GM23248 (cell line): ENCODE results near the gene EN1. TPM values are rescaled to one million over a fixed set of nuclear protein-coding genes. Genes with fewer than 3 reads are reported as not detected.

Source experiments
- DNase-seq: peaks from one replicate; pipeline ENCODE4 v3.0.0-alpha.2; 2015
- H2AFZ ChIP-seq: fragments of 200-600 bp; sonication (generic); 2 replicates; pipeline ENCODE4 v1.6.1; 2016; ENCODE audit warnings: antibody characterized with exemption
- H3F3A ChIP-seq: fragments of 200-600 bp; sonication (generic); 2 replicates; pipeline ENCODE4 v1.6.1; 2016; ENCODE audit warnings: mild to moderate bottlenecking, antibody characterized with exemption, mixed run types; ENCODE audit not compliant: insufficient read depth
- H3K27ac ChIP-seq: fragments of 200-600 bp; sonication (generic); 2 replicates; pipeline ENCODE4 v1.5.1; 2016; ENCODE audit warnings: mild to moderate bottlenecking
- H3K27me3 ChIP-seq: fragments of 200-600 bp; sonication (generic); replicated peaks from 2 replicates; pipeline ENCODE4 v1.6.1; 2016; ENCODE audit warnings: mild to moderate bottlenecking; ENCODE audit not compliant: insufficient read depth
- H3K36me3 ChIP-seq: fragments of 200-600 bp; sonication (generic); 2 replicates; pipeline ENCODE4 v1.6.1; 2016; ENCODE audit warnings: low read depth, mild to moderate bottlenecking
- H3K4me1 ChIP-seq: fragments of 200-600 bp; sonication (generic); 2 replicates; pipeline ENCODE4 v1.6.1; 2016; ENCODE audit warnings: mild to moderate bottlenecking; ENCODE audit not compliant: insufficient read depth
- H3K4me2 ChIP-seq: fragments of 200-600 bp; sonication (generic); one replicate; pipeline ENCODE4 v1.6.1; 2016; ENCODE audit warnings: mild to moderate bottlenecking; ENCODE audit not compliant: unreplicated experiment
- H3K4me3 ChIP-seq: fragments of 200-600 bp; sonication (generic); 2 replicates; pipeline ENCODE4 v1.5.1; 2016; ENCODE audit warnings: mild to moderate bottlenecking
- H3K79me2 ChIP-seq: fragments of 200-600 bp; sonication (generic); 2 replicates; pipeline ENCODE4 v1.6.1; 2016; ENCODE audit warnings: mild to moderate bottlenecking; ENCODE audit not compliant: insufficient read depth
- H3K9ac ChIP-seq: fragments of 200-600 bp; sonication (generic); 2 replicates; pipeline ENCODE4 v1.6.1; 2016; ENCODE audit warnings: mild to moderate bottlenecking
- H3K9me2 ChIP-seq: fragments of 200-600 bp; sonication (generic); 2 replicates; pipeline ENCODE4 v1.6.1; 2016; ENCODE audit warnings: mixed run types, mild to moderate bottlenecking, moderate library complexity; ENCODE audit not compliant: insufficient read depth
- H3K9me3 ChIP-seq: fragments of 200-600 bp; sonication (generic); one replicate; pipeline ENCODE4 v1.6.1; 2017; ENCODE audit warnings: low read depth
- H4K20me1 ChIP-seq: fragments of 200-600 bp; sonication (generic); 2 replicates; pipeline ENCODE4 v1.6.0; 2016; ENCODE audit not compliant: insufficient read depth
- EZH2 ChIP-seq: fragments of 200-600 bp; sonication (generic); IDR thresholded peaks from 2 replicates; pipeline ENCODE4 v1.6.1; 2018; ENCODE audit warnings: antibody characterized with exemption, mild to moderate bottlenecking; ENCODE audit not compliant: insufficient read depth, poor library complexity, severe bottlenecking
- EZH2phosphoT487 ChIP-seq: fragments of 200-600 bp; sonication (generic); IDR thresholded peaks from 2 replicates; pipeline ENCODE4 v1.6.1; 2018; ENCODE audit warnings: antibody characterized with exemption, moderate library complexity, mild to moderate bottlenecking, low read depth; ENCODE audit not compliant: insufficient read depth
- WGBS, 2 experiments: methylation state at CpG; one replicate each; pipeline ENCODE4 v1.1.6; 2015 to 2017; ENCODE audit warnings: low lambda C conversion rate in 2 of 2, low coverage in 1 of 2; ENCODE audit errors: missing lambda C conversion rate in 2 of 2; 5-methylcytosine and 5-hydroxymethylcytosine counted together
- in situ Hi-C: fragments of 300-500 bp; cut with MboI; formaldehyde crosslinking; loops from 2 replicates; pipeline ENCODE4 v1.15.0; 2020
- polyA plus RNA-seq: library from polyadenylated mRNA; unstranded; fragments of >200 nt; fragmentation: Nextera tagmentation; extraction: Ambion mirVana; gene quantifications from 2 replicates; pipeline ENCODE4 v1.2.1, GENCODE V29; 2016
- total RNA-seq: library from RNA; depleted of rRNA; stranded (reverse); fragments of >200 nt; shearing (Covaris generic); gene quantifications from 2 replicates; pipeline ENCODE4 v1.2.3, GENCODE V29; 2014

Gene EN1
- total and polyA plus RNA-seq, 2 experiments from 2014 or later = 4.1 to 9.1 TPM

DNA sequence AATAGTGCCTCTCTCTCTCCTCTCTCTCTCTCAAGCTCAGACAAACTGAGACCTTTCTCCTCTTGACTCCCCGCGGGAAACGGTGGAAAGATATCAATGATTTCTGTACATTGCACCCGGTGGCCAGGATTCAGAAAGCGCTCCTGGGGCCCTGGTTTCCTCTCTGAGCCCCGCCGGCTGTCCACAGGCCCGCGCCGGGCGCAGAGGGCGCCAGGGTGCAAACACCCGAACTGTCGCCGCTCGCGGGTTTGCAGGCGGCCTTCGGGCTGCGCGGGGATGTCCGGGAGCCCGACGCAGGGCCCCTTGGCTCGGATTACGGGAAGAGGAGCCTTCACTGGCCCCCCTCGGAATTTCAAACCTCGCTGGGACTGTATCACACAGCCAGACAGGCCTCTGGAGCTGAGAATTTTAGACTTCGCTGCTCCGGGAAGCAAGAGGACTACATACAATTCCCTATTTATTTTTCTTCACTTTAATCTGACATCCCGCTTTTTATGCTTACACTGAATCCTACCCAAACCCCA is 5.2 kb upstream of the EN1 start:
- DNase-seq = no peak
- H3K36me3 ChIP-seq = no peaks in the 10 kb centered on the region
- H3K4me2 ChIP-seq = no peak overlapping the region
- peaks cover 16% of the 10 kb centered on the region for H3K27me3 ChIP-seq
- no peak overlapping the region for H3K27ac ChIP-seq
- H3K9me3 ChIP-seq = no peaks in the 10 kb centered on the region
- H3K9ac ChIP-seq = no peak overlapping the region
- 90 to 91% methylated on average over 28 to 31 of the region's 31 CpGs for WGBS, 2 experiments
- no peaks in the 10 kb centered on the region for H3K9me2 ChIP-seq
- in situ Hi-C loops = loop anchor here (25.0 kb wide), 1 partner anchor 290 kb away; no protein-coding TSS in a partner anchor
- no peaks in the 10 kb centered on the region for H3F3A ChIP-seq
- H3K79me2 ChIP-seq = no peaks in the 10 kb centered on the region
- H2AFZ ChIP-seq = no peak overlapping the region
- no peak for TF ChIP-seq EZH2
- 0 out of 2 replicates have a peak, but pooled peaks cover 4% of the 10 kb centered on the region for H3K4me1 ChIP-seq
- H4K20me1 ChIP-seq = no peaks in the 10 kb centered on the region
- H3K4me3 ChIP-seq = no peak overlapping the region

DNA sequence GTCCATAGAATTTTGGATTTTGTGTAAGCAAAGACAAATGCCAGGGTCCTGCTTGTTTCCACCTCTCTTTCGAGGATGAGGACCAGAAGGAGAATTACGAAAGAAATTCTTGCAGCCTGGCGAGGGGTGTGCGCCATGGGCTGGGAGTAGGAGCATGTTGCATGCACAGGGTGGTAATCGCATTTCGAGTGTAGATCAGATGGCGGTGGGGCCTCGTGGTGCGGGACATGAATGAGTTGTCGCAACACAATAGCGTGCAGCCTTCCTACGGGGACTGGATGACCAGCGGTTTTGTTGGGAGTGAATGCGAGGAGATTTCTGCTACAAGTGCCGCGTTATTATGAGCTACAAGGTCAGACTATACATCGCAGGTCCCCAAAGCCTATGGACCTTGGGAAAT is 4.2 kb upstream of the EN1 start:
- TF ChIP-seq EZH2 = no peak
- no peak for TF ChIP-seq EZH2phosphoT487
- no peak for DNase-seq
- Histone ChIP-seq H3K27me3 (peaks cover 6% of the 10 kb centered on the region), H2AFZ (no peak overlapping the region), H3K9ac (no peak overlapping the region), H4K20me1 (no peaks in the 10 kb centered on the region), H3K27ac (no peak overlapping the region), H3K4me2 (no peak overlapping the region), H3K36me3 (no peaks in the 10 kb centered on the region), H3K9me2 (no peaks in the 10 kb centered on the region), H3K79me2 (no peaks in the 10 kb centered on the region), H3K4me3 (no peak overlapping the region), H3F3A (peaks cover 4% of the 10 kb centered on the region), H3K9me3 (no peaks in the 10 kb centered on the region), H3K4me1 (0 out of 2 replicates have a peak, but pooled peaks cover 4% of the 10 kb centered on the region)
- 95 to 96% methylated on average over 17 of the region's 17 CpGs for WGBS, 2 experiments
- in situ Hi-C loops = loop anchor here (25.0 kb wide), 1 partner anchor 289 kb away; no protein-coding TSS in a partner anchor

DNA sequence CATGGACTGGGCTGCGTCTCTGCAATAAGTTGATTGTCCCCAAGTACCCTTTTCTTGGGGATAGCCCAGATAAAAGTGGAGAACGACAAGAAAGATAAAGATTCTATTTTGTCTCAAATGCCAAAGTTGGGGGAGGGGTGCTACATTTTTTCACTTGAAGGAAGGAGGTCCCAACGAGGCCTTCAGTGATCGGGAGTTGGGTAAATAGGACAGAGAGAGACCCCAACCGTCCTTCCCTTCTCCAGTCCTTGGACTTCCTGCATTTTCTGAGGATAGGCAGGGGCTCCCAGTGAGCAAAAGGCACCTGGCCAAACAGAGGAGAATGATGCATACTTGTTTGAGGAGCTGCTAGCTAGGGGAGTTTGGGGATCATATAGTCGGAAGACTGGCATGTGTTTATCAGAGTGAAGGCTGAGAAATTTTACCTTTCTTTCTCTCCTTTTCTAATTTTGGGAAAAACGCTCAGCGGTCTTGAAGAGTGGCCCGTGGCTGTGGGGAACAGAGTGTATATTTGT is 3.5 kb upstream of the EN1 start:
- DNase-seq = no peak
- no peak overlapping the region for H3K4me3 ChIP-seq
- H3K79me2 ChIP-seq = peaks cover 3% of the 10 kb centered on the region
- no peaks in the 10 kb centered on the region for H3K9me3 ChIP-seq
- H3K9me2 ChIP-seq = no peaks in the 10 kb centered on the region
- no peak overlapping the region for H3K4me2 ChIP-seq
- no peak overlapping the region for H3K27ac ChIP-seq
- no peaks in the 10 kb centered on the region for H4K20me1 ChIP-seq
- H2AFZ ChIP-seq = no peak overlapping the region
- no peaks in the 10 kb centered on the region for H3K36me3 ChIP-seq
- 0 out of 2 replicates have a peak, but pooled peaks cover 2% of the 10 kb centered on the region for H3K4me1 ChIP-seq
- TF ChIP-seq EZH2 (no peak), EZH2phosphoT487 (no peak)
- H3K27me3 ChIP-seq = no peaks in the 10 kb centered on the region
- H3F3A ChIP-seq = peaks cover 5% of the 10 kb centered on the region
- in situ Hi-C loops = loop anchor here (25.0 kb wide), 1 partner anchor 289 kb away; no protein-coding TSS in a partner anchor
- H3K9ac ChIP-seq = no peak overlapping the region
- 68 to 71% methylated on average over 9 of the region's 9 CpGs for WGBS, 2 experiments

DNA sequence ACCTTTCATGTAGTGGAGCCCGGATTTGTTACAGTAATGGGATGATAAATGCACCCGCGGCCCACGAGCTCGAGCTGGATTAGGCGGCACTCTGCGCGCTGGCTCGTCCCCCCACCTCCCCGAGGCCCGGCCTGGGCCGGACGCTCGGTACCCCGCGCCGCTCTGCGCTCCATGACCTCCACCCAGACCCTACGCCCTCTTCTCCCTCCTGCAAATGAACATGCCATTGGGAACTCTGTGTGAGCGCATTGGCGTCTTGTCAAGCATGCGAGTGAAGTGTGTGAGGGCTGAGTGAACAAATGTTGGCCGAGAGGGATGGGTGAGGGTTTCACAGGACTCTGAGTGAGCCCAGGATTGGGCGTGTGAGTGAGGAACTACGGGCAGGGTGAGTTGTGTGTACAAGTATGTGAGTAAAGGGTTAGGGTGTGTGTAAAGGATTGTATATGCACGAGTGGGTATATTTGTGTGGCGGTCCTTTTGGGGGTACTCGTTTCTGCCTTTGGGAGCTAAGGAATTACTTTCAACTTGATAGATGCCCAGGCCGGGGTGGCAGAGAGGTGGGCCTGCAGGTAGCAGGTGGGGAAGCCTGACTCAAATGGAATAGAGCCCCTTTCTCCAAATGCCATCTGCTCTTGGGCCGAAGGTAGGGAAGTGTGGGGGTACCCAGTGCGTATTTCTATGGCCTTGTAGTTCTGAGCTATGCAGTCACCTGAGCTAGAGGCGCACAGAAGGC is 2.9 kb upstream of the EN1 start:
- Histone ChIP-seq H2AFZ (no peak overlapping the region), H3F3A (peaks cover 10% of the 10 kb centered on the region), H3K27me3 (no peaks in the 10 kb centered on the region), H3K36me3 (no peaks in the 10 kb centered on the region), H3K27ac (no peak overlapping the region), H3K4me3 (no peak overlapping the region), H4K20me1 (no peaks in the 10 kb centered on the region), H3K79me2 (peaks cover 9% of the 10 kb centered on the region), H3K4me1 (no peaks in the 10 kb centered on the region), H3K9me3 (no peaks in the 10 kb centered on the region), H3K4me2 (no peak overlapping the region), H3K9me2 (no peaks in the 10 kb centered on the region), H3K9ac (no peak overlapping the region)
- WGBS, 2 experiments = 86 to 95% methylated on average over 26 to 32 of the region's 32 CpGs
- TF ChIP-seq EZH2 (no peak), EZH2phosphoT487 (no peak)
- in situ Hi-C loops = loop anchor here (25.0 kb wide), 1 partner anchor 288 kb away; no protein-coding TSS in a partner anchor
- no peak for DNase-seq
